Uterus (tissue), 2 donors: Measurements from ENCODE around the gene GRID2.

ENCODE experiments used
- POLR2A ChIP-seq, 2 donors: fragments of 450-650 bp; IDR thresholded peaks; one replicate each; pipeline ENCODE4 v1.6.1; 2016; ENCODE audit warnings: antibody characterized with exemption in 2 of 2, mild to moderate bottlenecking in 1 of 2, moderate library complexity in 1 of 2
- TF ChIP-seq, protein P1 (sequence below), 4 experiments: fragments of 200-600 bp in 2 of 4; fragments of 450-650 bp in 2 of 4; sonication (generic) in 2 of 4; IDR thresholded peaks; one replicate each; pipeline ENCODE4 v1.5.1; 2016 to 2019; ENCODE audit warnings: antibody characterized with exemption in 4 of 4, mild to moderate bottlenecking in 2 of 4, moderate library complexity in 1 of 4

GRCh38 chr4:92654084-92654483, 350.3 kb downstream of the GRID2 start:
- TF ChIP-seq, protein P1, sequence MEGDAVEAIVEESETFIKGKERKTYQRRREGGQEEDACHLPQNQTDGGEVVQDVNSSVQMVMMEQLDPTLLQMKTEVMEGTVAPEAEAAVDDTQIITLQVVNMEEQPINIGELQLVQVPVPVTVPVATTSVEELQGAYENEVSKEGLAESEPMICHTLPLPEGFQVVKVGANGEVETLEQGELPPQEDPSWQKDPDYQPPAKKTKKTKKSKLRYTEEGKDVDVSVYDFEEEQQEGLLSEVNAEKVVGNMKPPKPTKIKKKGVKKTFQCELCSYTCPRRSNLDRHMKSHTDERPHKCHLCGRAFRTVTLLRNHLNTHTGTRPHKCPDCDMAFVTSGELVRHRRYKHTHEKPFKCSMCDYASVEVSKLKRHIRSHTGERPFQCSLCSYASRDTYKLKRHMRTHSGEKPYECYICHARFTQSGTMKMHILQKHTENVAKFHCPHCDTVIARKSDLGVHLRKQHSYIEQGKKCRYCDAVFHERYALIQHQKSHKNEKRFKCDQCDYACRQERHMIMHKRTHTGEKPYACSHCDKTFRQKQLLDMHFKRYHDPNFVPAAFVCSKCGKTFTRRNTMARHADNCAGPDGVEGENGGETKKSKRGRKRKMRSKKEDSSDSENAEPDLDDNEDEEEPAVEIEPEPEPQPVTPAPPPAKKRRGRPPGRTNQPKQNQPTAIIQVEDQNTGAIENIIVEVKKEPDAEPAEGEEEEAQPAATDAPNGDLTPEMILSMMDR (IDR thresholded peaks at IDR 0.05), result no peak
- no peak for TF ChIP-seq POLR2A (IDR thresholded peaks at IDR 0.05)
